ENCODE measurements around the gene XRCC3. TPM values are rescaled to one million over a fixed set of nuclear protein-coding genes. Genes with fewer than 3 reads are reported as not detected.

Gene XRCC3
- total RNA-seq, 1 donor from 2014 or later: 5.2 TPM

GRCh38 chr14:103716899-103717411 lies 1.7 kb upstream of the XRCC3 start:
- Mint-ChIP-seq H3K27ac (ENCODE audit: unreplicated experiment) (peak overlapping the region; percentile 72), H3K4me1 (ENCODE audit: low read depth, unreplicated experiment) (peaks cover 33% of the 10 kb centered on the region), H3K36me3 (ENCODE audit: low read depth, unreplicated experiment) (peaks cover 4% of the 10 kb centered on the region), H3K4me3 (ENCODE audit: unreplicated experiment) (peak overlapping the region; percentile 88), H3K27me3 (ENCODE audit: low read depth, unreplicated experiment) (no peaks in the 10 kb centered on the region), H3K9me3 (ENCODE audit: unreplicated experiment) (no peaks in the 10 kb centered on the region)
- no peak overlapping the region for H3K27ac ChIP-seq (ENCODE audit: low read depth, low read length)
- peak overlapping the region; percentile 71 for H3K4me3 ChIP-seq (ENCODE audit: insufficient read depth, low read depth, low read length)
- H3K36me3 ChIP-seq (ENCODE audit: insufficient read depth, low read length): no peaks in the 10 kb centered on the region
- H3K4me2 ChIP-seq (ENCODE audit: low read length): peak overlapping the region; percentile 99
- TF ChIP-seq CTCF (IDR thresholded peaks at IDR 0.05; ENCODE audit: insufficient read depth, low read depth, low read length) (no peak), EZH2 (IDR thresholded peaks at IDR 0.05; ENCODE audit: insufficient read depth, low read length) (no peak)
- peak overlapping the region; percentile 84 for H3K9ac ChIP-seq (ENCODE audit: low read length)
- H3K27me3 ChIP-seq (ENCODE audit: insufficient read depth, low read length): no peaks in the 10 kb centered on the region
- H2AFZ ChIP-seq (ENCODE audit: low read depth, low read length): no peak overlapping the region
- H3K79me2 ChIP-seq (ENCODE audit: insufficient read depth, low read length): peaks cover 81% of the 10 kb centered on the region
- H3K9me3 ChIP-seq (ENCODE audit: insufficient read depth, low read depth, low read length): no peaks in the 10 kb centered on the region
- no peak for DNase-seq (ENCODE audit: low read depth)
- H3K4me1 ChIP-seq (ENCODE audit: insufficient read depth, low read length): peaks cover 45% of the 10 kb centered on the region
- FAIRE-seq: no peak
- H4K20me1 ChIP-seq (ENCODE audit: insufficient read depth, low read length): peaks cover 71% of the 10 kb centered on the region

GRCh38 chr14:103716091-103716801 lies 995 bp upstream of the XRCC3 start:
- peak overlapping the region; percentile 11 for H2AFZ ChIP-seq (ENCODE audit: low read depth, low read length)
- H3K27ac Mint-ChIP-seq (ENCODE audit: unreplicated experiment): peak overlapping the region; percentile 72

More at GRCh38 chr14:103716091-103716801, 995 bp upstream of the XRCC3 start:
- Histone ChIP-seq H3K27me3 (ENCODE audit: insufficient read depth, low read length) (no peaks in the 10 kb centered on the region), H3K36me3 (ENCODE audit: insufficient read depth, low read length) (no peaks in the 10 kb centered on the region), H4K20me1 (ENCODE audit: insufficient read depth, low read length) (peaks cover 70% of the 10 kb centered on the region), H3K9me3 (ENCODE audit: insufficient read depth, low read depth, low read length) (no peaks in the 10 kb centered on the region), H3K9ac (ENCODE audit: low read length) (peak overlapping the region; percentile 84), H3K4me1 (ENCODE audit: insufficient read depth, low read length) (peaks cover 45% of the 10 kb centered on the region), H3K4me3 (ENCODE audit: insufficient read depth, low read depth, low read length) (peak overlapping the region; percentile 71), H3K4me2 (ENCODE audit: low read length) (peak overlapping the region; percentile 99), H3K27ac (ENCODE audit: low read depth, low read length) (peak overlapping the region; percentile 43), H3K79me2 (ENCODE audit: insufficient read depth, low read length) (peaks cover 80% of the 10 kb centered on the region)
- DNase-seq (ENCODE audit: low read depth) (no peak), FAIRE-seq (no peak)
- no peaks in the 10 kb centered on the region for H3K27me3 Mint-ChIP-seq (ENCODE audit: low read depth, unreplicated experiment)
- peak overlapping the region; percentile 88 for H3K4me3 Mint-ChIP-seq (ENCODE audit: unreplicated experiment)
- peaks cover 4% of the 10 kb centered on the region for H3K36me3 Mint-ChIP-seq (ENCODE audit: low read depth, unreplicated experiment)
- TF ChIP-seq EZH2 (IDR thresholded peaks at IDR 0.05; ENCODE audit: insufficient read depth, low read length) (no peak), CTCF (IDR thresholded peaks at IDR 0.05; ENCODE audit: insufficient read depth, low read depth, low read length) (no peak)
- peaks cover 28% of the 10 kb centered on the region for H3K4me1 Mint-ChIP-seq (ENCODE audit: low read depth, unreplicated experiment)
- H3K9me3 Mint-ChIP-seq (ENCODE audit: unreplicated experiment): no peaks in the 10 kb centered on the region
